LNCAP (cell line): ENCODE data around the gene DRD1.

ENCODE experiments used
- CTCF ChIP-seq: fragments of 450-650 bp; IDR thresholded peaks from 2 replicates; pipeline ENCODE4 v1.5.1; 2017; ENCODE audit warnings: mild to moderate bottlenecking

Gene DRD1

GRCh38 chr5:175443514-175444059 is 395 bp downstream of the DRD1 start:
- TF ChIP-seq CTCF = no peak

DNA sequence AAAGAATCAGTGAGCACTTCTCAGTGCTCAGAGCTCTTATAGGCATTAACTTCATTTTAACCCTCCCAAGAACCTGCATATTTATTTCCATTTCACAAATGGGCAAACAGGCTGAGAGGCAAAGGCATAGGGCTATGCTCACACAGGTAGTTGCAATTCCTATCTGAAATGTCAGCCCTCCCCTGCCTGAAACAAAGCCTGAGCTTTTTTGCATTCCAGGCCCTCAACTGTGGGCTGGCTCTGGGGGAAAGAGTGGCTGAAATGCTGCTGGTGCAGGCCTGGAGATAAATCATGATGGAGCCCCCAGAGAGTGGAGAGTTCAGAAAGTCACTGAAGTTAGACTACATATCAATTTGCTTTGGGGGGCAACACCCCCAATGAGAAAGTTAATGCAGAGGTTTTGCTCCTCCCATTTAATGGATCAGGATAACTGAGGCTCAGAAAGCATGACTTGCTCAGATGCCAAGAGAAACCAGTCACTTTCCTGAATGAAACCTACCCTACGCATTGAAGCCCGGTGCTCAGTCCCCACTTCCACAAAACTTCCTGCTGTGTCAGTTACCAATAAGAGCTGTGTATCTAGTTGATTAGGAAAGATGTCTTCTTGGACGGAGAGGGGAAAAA is 5.6 kb downstream of the DRD1 start:
- no peak for TF ChIP-seq CTCF

GRCh38 chr5:175436359-175436758 is 7.6 kb downstream of the DRD1 start:
- no peak for TF ChIP-seq CTCF

- no peak for TF ChIP-seq CTCF
These were observed 9.2 kb downstream of the DRD1 start for GRCh38 chr5:175434800-175435199.

- TF ChIP-seq CTCF = no peak
These were observed 16.2 kb downstream of the DRD1 start for GRCh38 chr5:175427762-175428161.

- TF ChIP-seq CTCF = no peak
These were observed 21.9 kb downstream of the DRD1 start for GRCh38 chr5:175422058-175422457.

DNA sequence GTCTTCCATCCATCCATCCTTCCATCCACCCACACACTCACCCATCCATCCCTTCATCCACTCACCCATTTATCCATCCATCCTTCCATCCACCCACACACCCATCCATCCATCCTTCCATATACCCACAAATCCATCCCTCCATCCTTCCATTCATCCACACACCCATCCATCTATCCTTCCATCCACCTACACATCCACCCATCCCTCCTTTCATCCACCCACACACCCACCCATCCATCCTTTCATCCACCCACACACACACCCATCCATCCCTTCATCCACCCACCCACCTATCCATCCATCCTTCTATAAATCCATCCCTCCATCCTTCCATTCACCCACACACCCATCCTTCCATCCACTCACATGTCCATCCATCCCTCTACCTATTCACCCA is 23.6 kb downstream of the DRD1 start:
- TF ChIP-seq CTCF = no peak

DNA sequence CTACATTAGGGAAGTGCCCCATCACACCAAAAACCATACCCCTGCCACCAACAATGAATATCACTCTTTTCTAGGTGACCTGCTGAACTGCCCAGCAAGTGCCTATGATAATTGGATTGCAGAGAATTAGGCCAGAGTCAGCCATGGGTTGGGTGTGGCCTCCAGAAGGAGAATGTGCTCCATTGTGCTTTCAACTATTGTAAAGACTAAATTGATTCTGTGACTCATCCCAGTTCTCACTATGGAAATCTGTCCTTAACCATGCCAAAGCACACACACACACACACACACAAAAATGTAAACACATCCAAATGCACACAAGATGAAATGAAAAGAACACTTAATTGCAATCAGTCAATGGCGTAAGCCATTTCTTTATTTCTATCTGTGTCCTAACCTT is 25.7 kb downstream of the DRD1 start:
- no peak for TF ChIP-seq CTCF
